Muscle of leg (tissue), 11 donors: Measurements from ENCODE around the gene APOBEC3H. TPM values are rescaled to one million over a fixed set of nuclear protein-coding genes. Genes with fewer than 3 reads are reported as not detected.

Experiments
- DNase-seq: peaks from one replicate; pipeline ENCODE4 v3.0.0; 2013
- H3K27ac ChIP-seq: one replicate; pipeline ENCODE4 v1.5.1; 2013; ENCODE audit warnings: mild to moderate bottlenecking, low read length, control low read depth
- H3K27me3 ChIP-seq: one replicate; pipeline ENCODE4 v1.6.1; 2013; ENCODE audit warnings: low read length; ENCODE audit not compliant: control insufficient read depth, insufficient read depth
- H3K36me3 ChIP-seq: one replicate; pipeline ENCODE4 v1.6.1; 2013; ENCODE audit warnings: low read length; ENCODE audit not compliant: control insufficient read depth, insufficient read depth
- H3K4me1 ChIP-seq: one replicate; pipeline ENCODE4 v1.6.1; 2013; ENCODE audit warnings: low read length; ENCODE audit not compliant: control insufficient read depth, insufficient read depth
- H3K4me3 ChIP-seq: one replicate; pipeline ENCODE4 v1.5.1; 2013; ENCODE audit warnings: low read length, control low read depth
- H3K9me3 ChIP-seq: replicated peaks from 2 replicates; pipeline ENCODE4 v1.6.1; 2013; ENCODE audit warnings: low read depth, low read length; ENCODE audit not compliant: control insufficient read depth
- WGBS: methylation state at CpG from one replicate; pipeline ENCODE4 v1.1.5; 2013; ENCODE audit warnings: missing lambda C conversion rate; ENCODE audit not compliant: insufficient coverage; 5-methylcytosine and 5-hydroxymethylcytosine counted together
- polyA plus RNA-seq, 8 donors: library from polyadenylated mRNA; unstranded; fragments of 120-200 nt; gene quantifications; one replicate each; pipeline versions ENCODE4 v1.2.1 to v1.2.3, GENCODE V29; 2013; ENCODE audit warnings: inconsistent platforms in 1 of 8, low replicate concordance in 1 of 8; ENCODE audit not compliant: insufficient read length in 8 of 8, insufficient read depth in 1 of 8
- total RNA-seq: library from RNA; stranded (reverse); fragments of 120-200 nt; gene quantifications from one replicate; pipeline ENCODE4 v1.2.4, GENCODE V29; 2013

The APOBEC3H gene
- total and polyA plus RNA-seq, 9 donors, result 0.16 TPM; not detected in 8

DNA sequence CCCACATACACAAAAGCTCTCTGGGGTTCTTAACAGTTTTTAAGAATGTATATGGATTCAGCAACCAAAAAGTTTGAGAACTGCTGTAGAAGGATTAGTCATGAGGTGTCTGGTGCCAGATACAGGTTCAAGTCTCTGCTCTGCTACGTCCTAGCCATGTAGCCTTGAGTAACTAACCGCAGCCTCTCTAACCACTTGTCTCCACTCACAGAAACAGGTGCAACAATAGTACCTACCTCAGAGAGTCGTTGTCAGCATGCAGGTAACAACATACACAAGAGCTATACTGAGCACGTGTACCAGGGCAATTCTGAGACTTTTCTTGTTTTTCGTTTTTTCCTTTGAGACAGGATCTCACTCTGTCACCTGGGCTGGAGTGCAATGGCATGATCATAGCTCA, 28.6 kb downstream of the APOBEC3H start:
- Histone ChIP-seq H3K27ac (no peak overlapping the region), H3K36me3 (no peaks in the 10 kb centered on the region), H3K9me3 (no peaks in the 10 kb centered on the region), H3K4me3 (no peak overlapping the region), H3K4me1 (peaks cover 4% of the 10 kb centered on the region), H3K27me3 (peaks cover 3% of the 10 kb centered on the region)
- 96% methylated on average over 4 of the region's 5 CpGs for whole genome bisulfite sequencing
- no peak for DNase-seq

DNA sequence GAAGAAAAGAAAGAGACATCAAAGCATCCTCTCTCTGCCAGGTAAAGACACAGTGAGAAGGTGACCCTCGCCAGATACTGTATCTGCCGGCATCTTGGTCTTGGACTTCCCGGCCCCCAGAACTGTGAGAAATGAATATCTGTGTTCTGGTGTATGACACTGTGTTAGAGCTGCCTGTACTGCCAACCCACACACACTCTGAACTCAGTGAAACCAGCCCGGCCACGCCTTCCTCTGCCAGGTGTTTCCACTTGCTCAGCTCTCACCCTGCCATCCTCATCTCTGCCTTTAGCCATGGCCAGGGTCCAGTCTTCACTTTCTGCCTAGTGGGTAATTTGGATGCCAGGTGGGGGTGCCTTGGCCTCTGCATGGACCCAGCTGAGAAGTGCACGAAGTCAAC, 31.5 kb downstream of the APOBEC3H start:
- Histone ChIP-seq H3K4me1 (peaks cover 14% of the 10 kb centered on the region), H3K27me3 (no peaks in the 10 kb centered on the region), H3K36me3 (peaks cover 8% of the 10 kb centered on the region), H3K9me3 (no peaks in the 10 kb centered on the region), H3K27ac (no peak overlapping the region), H3K4me3 (no peak overlapping the region)
- WGBS, result 80% methylated on average over 1 of the region's 6 CpGs
- DNase-seq, result no peak

DNA sequence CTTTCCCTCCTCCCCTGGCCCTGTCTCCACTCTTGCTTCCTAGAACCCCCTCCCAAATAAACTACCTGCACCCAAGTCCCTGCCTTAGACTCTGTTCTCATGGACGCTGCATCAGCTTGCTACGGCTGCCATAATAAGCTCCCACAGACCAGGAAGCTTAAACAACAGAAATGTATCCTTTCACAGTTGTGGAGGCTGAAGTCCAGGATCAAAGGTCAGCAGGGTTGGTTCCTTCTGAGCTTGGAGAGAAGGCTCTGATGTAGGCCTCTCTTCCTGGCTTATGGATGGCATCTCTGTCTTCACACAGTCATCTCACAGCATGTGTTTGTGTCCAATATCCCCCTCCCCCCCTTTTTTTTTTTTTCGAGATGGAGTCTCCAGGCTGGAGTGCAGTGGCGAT, 32.0 kb downstream of the APOBEC3H start:
- Histone ChIP-seq H3K4me3 (no peak overlapping the region), H3K27ac (no peak overlapping the region), H3K27me3 (no peaks in the 10 kb centered on the region), H3K9me3 (no peaks in the 10 kb centered on the region), H3K4me1 (peaks cover 9% of the 10 kb centered on the region), H3K36me3 (peaks cover 8% of the 10 kb centered on the region)
- DNase-seq, result no peak
- WGBS, result no CpG with 5 or more reads among the region's 4 CpGs

DNA sequence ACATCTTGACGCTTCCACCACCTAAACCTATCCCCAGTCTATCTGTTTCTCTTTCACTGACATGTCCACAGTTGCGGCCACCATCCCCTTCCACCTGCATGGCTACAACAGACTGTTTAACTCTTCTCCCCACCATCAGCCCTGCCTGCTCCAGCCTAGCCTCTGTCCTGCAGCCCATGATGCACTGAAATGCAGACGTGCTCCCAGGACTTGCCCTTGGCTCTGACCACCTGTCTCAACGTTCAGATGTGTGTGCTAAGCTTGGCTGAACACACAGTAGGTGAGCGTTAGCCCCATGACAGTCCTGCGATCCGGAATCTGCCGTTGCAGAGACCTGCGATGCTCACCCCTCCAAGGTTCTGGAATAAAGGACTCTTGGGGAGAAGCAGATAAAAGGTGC, 32.7 kb downstream of the APOBEC3H start:
- DNase-seq, result no peak
- H3K36me3 ChIP-seq, result peaks cover 8% of the 10 kb centered on the region
- no peaks in the 10 kb centered on the region for H3K27me3 ChIP-seq
- WGBS, result 90% methylated on average over 9 of the region's 9 CpGs
- H3K9me3 ChIP-seq, result no peaks in the 10 kb centered on the region
- peaks cover 9% of the 10 kb centered on the region for H3K4me1 ChIP-seq
- no peak overlapping the region for H3K27ac ChIP-seq
- H3K4me3 ChIP-seq, result no peak overlapping the region

DNA sequence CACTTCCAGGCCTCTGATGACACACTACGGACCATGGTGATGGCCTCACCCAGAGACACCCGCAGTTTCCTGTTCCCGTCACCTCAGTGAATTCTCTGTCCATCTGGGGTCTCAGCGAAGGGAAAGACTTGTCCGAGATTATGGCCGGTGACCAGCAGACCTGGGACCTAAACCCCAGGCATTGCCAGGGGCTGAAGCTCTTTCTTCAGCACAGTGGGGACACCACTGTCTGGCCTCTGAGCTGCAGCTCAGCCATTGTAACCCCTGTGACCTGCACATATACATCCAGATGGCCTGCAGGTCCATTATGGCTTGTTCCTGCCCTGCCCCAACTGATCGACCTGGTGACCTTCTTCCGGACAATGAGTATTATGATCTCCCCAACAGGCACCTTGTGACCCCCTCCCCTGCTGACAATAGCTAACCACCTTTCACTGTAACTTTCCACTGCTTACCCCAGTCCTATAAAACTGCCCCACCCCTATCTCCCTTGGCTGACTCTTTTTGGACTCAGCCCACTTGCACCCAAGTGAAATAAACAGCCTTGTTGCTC, 33.2 kb downstream of the APOBEC3H start:
- 80% methylated on average over 8 of the region's 8 CpGs for WGBS
- no peak overlapping the region for H3K27ac ChIP-seq

DNA sequence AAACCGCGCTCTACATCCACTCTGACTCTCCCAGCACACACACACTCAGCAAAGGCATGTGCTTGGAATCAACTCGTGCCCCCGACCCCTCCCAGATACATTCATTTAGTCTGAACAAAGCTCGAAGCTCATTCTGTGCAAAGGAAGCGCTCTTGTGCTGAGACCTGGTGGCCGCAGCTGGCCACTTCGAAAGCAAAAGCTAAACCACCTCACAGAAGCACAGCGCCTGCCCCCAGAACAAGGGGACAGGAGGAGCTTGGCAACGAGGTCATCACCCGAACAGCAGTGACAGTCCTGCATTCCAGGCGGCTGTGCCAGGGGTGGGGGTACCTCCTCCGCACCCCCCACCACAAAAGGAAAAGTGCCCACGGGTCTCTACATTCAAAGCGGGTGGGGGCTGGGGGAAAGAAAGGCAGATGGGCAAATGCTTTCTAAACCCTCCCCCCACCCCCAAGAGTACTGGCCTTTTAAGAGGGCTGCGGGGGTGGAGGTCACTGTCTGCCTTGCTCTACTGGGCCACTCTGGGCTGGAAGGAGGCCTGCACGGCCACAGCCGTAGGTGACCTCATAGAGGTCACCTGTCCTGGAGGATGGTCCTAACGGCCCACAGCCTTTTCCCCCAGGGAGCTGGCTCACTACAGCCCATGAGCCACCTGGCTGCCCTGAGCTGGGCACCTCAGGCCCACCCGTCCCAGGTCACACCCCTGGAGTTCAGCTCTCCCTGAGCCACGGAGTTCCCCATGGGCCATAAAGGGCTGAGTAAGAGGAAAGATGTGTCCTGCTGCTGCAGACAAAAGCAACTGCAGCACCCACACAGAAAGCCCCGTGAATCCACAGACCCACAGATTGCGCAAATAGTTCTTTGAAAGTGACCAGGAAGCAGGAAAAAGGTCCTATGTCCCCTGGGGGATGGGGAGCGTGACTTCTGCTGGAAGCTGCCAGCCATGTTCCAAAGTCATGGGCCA, 34.1 kb downstream of the APOBEC3H start:
- H3K36me3 ChIP-seq, result peaks cover 8% of the 10 kb centered on the region
- H3K4me1 ChIP-seq, result peaks cover 12% of the 10 kb centered on the region
- H3K27me3 ChIP-seq, result no peaks in the 10 kb centered on the region
- no peak overlapping the region for H3K4me3 ChIP-seq
- H3K27ac ChIP-seq, result no peak overlapping the region
- peak; percentile 61 for DNase-seq
- H3K9me3 ChIP-seq, result no peaks in the 10 kb centered on the region
- 24% methylated on average over 11 of the region's 24 CpGs for WGBS

More for the DNA sequence above, 33.2 kb downstream of the APOBEC3H start:
- no peaks in the 10 kb centered on the region for H3K9me3 ChIP-seq
- DNase-seq, result no peak
- no peaks in the 10 kb centered on the region for H3K27me3 ChIP-seq
- H3K4me1 ChIP-seq, result peaks cover 12% of the 10 kb centered on the region
- H3K36me3 ChIP-seq, result peaks cover 8% of the 10 kb centered on the region
- H3K4me3 ChIP-seq, result no peak overlapping the region

DNA sequence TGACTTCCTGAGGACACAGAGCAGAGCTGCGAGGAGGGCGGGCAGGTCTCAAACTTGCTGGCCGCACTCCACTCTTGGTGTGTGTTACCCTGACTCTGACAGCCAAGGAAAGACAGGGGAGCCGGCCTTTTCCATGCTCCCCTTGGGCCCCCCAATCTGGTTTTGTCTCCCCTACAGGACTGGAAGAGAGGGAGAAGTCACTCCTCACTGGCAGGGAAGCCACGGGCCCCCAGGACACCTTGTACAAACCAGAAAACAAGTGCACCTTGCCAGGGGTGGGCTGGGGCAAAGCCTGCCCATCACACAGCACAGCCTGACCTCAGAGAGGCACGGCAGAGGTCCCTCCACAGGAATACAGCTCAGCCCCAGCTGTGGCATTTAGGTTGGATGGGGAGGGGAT, 35.2 kb downstream of the APOBEC3H start:
- Histone ChIP-seq H3K27me3 (no peaks in the 10 kb centered on the region), H3K36me3 (peaks cover 8% of the 10 kb centered on the region)
- WGBS, result 53% methylated on average over 4 of the region's 6 CpGs

DNA sequence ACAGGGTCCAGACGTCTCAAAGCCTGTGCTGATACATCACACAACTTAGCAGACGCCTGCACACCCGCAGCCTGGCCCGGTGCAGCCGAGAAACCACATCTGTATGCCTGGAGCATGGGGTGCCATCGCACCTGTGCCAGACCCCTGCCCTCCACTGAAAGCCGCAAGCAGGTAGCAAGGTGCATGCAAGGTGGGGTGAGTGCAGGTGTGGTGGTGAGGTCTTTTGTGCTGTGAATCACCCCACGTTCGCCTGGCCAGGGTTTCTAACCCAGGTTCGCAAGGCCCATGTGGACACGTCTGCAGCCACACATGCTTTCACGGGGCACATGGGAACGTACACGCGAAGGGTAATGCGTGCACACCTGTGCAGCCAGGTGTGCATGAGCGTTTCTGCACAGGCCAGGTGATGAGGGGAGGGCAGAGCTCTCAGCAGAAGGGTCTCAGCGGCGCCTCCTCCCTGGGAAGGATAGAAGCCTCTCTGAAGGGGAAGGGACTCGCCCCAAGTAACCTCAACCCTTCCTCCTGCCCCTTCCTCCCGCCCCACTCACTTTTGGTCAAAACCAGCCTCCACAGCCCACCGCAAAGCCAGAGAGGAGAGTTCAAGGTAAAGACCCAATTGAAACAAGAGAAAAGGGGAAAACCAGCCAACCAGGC, 36.0 kb downstream of the APOBEC3H start:
- Histone ChIP-seq H3K4me1 (peaks cover 12% of the 10 kb centered on the region), H3K9me3 (no peaks in the 10 kb centered on the region), H3K27me3 (no peaks in the 10 kb centered on the region), H3K27ac (no peak overlapping the region), H3K36me3 (peaks cover 8% of the 10 kb centered on the region), H3K4me3 (no peak overlapping the region)
- no peak for DNase-seq
- WGBS, result 89% methylated on average over 17 of the region's 22 CpGs

More for the DNA sequence above, 35.2 kb downstream of the APOBEC3H start:
- H3K9me3 ChIP-seq, result no peaks in the 10 kb centered on the region
- H3K4me3 ChIP-seq, result no peak overlapping the region
- no peak overlapping the region for H3K27ac ChIP-seq
- no peak for DNase-seq
- peaks cover 12% of the 10 kb centered on the region for H3K4me1 ChIP-seq

DNA sequence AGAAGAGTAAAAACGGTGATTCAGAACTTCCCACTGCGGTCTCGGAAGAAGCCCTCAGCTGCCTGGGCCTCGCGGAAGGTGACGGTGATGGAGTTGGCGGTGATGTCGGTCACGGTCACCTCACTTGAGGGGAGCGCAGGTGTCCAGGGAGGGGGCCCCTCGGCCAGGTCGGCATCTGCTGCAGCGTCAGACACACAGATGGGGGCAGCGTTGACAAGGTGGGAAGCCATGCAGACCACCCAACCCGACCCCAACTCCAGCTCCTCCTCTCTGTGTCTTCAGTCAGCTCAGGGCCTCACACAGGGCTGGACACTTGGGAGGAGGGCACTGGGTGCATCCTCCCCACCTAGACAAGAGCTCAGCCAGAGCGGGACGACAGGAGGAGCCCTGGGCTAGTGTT, 36.8 kb downstream of the APOBEC3H start:
- Histone ChIP-seq H3K27me3 (no peaks in the 10 kb centered on the region), H3K9me3 (no peaks in the 10 kb centered on the region), H3K36me3 (peaks cover 8% of the 10 kb centered on the region), H3K4me1 (peaks cover 12% of the 10 kb centered on the region), H3K4me3 (no peak overlapping the region), H3K27ac (no peak overlapping the region)
- DNase-seq, result no peak
- 90% methylated on average over 13 of the region's 17 CpGs for WGBS
